MM.1S (cell line): ENCODE measurements around the gene SPIB.

Source experiments
- DNase-seq: peaks from one replicate; pipeline ENCODE4 v3.0.0-alpha.2; 2015
- H2AFZ ChIP-seq: fragments of 300-600 bp; sonication (generic); 2 replicates; pipeline ENCODE4 v1.6.0; 2016; ENCODE audit warnings: antibody characterized with exemption, low read length
- H3F3A ChIP-seq: fragments of 300-600 bp; sonication (generic); 2 replicates; pipeline ENCODE4 v1.6.1; 2016; ENCODE audit warnings: mild to moderate bottlenecking, antibody characterized with exemption, low read length, moderate library complexity, mixed read lengths; ENCODE audit not compliant: insufficient read depth
- H3K27ac ChIP-seq: fragments of 300-600 bp; sonication (generic); 2 replicates; pipeline ENCODE4 v1.5.1; 2016; ENCODE audit warnings: mild to moderate bottlenecking, low read length
- H3K27me3 ChIP-seq: fragments of 300-600 bp; sonication (generic); replicated peaks from 2 replicates; pipeline ENCODE4 v1.6.0; 2016; ENCODE audit warnings: low read length; ENCODE audit not compliant: insufficient read depth
- H3K36me3 ChIP-seq: fragments of 300-600 bp; sonication (generic); replicated peaks from 2 replicates; pipeline ENCODE4 v1.6.1; 2016; ENCODE audit warnings: mild to moderate bottlenecking, low read length, mixed read lengths; ENCODE audit not compliant: insufficient read depth
- H3K4me1 ChIP-seq: fragments of 300-600 bp; sonication (generic); 2 replicates; pipeline ENCODE4 v1.6.1; 2016; ENCODE audit warnings: low read length, mixed read lengths
- H3K4me2 ChIP-seq: fragments of 300-600 bp; sonication (generic); 2 replicates; pipeline ENCODE4 v1.6.0; 2016; ENCODE audit warnings: low read depth, low read length
- H3K4me3 ChIP-seq: fragments of 300-600 bp; sonication (generic); 2 replicates; pipeline ENCODE4 v1.5.1; 2016; ENCODE audit warnings: low read length, mixed read lengths
- H3K79me2 ChIP-seq: fragments of 300-600 bp; sonication (generic); 2 replicates; pipeline ENCODE4 v1.6.1; 2016; ENCODE audit warnings: mixed run types, low read length, mixed read lengths
- H3K9ac ChIP-seq: fragments of 300-600 bp; sonication (generic); 2 replicates; pipeline ENCODE4 v1.6.1; 2016; ENCODE audit warnings: low read length, mixed read lengths
- H3K9me2 ChIP-seq: fragments of 300-600 bp; sonication (generic); replicated peaks from 2 replicates; pipeline ENCODE4 v1.6.1; 2016; ENCODE audit warnings: mild to moderate bottlenecking, low read length, mixed read lengths; ENCODE audit not compliant: insufficient read depth
- H3K9me3 ChIP-seq: fragments of 300-600 bp; sonication (generic); replicated peaks from 2 replicates; pipeline ENCODE4 v1.6.1; 2016; ENCODE audit warnings: mild to moderate bottlenecking, low read length, mixed read lengths; ENCODE audit not compliant: insufficient read depth
- H4K20me1 ChIP-seq: fragments of 300-600 bp; sonication (generic); 2 replicates; pipeline ENCODE4 v1.6.1; 2016; ENCODE audit warnings: mild to moderate bottlenecking, low read length, moderate library complexity, mixed read lengths; ENCODE audit not compliant: insufficient read depth
- CTCF ChIP-seq: fragments of 300-600 bp; sonication (generic); IDR thresholded peaks from 2 replicates; pipeline ENCODE4 v1.5.1; 2016; ENCODE audit warnings: antibody characterized with exemption, low read length, mixed read lengths
- EZH2 ChIP-seq: fragments of 300-600 bp; sonication (generic); optimal IDR thresholded peaks from 2 replicates; pipeline ENCODE3; 2017; ENCODE audit warnings: low read depth, mild to moderate bottlenecking, antibody characterized with exemption, low read length, mixed read lengths
- EZH2phosphoT487 ChIP-seq: fragments of 300-600 bp; sonication (generic); IDR thresholded peaks from 2 replicates; pipeline ENCODE4 v1.6.1; 2018; ENCODE audit warnings: antibody characterized with exemption, low read length

SPIB gene

GRCh38 chr19:50416034-50416977, 2.4 kb upstream of the SPIB start:
- H3K4me2 ChIP-seq, result no peak overlapping the region
- no peak for TF ChIP-seq EZH2
- TF ChIP-seq EZH2phosphoT487, result no peak
- TF ChIP-seq CTCF, result no peak

GRCh38 chr19:50417111-50418081, 1.3 kb upstream of the SPIB start:
- H3K36me3 ChIP-seq, result no peaks in the 10 kb centered on the region
- no peaks in the 10 kb centered on the region for H3K9me2 ChIP-seq
- H3K9me3 ChIP-seq, result no peaks in the 10 kb centered on the region
- peaks cover 8% of the 10 kb centered on the region for H3K27me3 ChIP-seq
- TF ChIP-seq EZH2phosphoT487 (no peak), EZH2 (no peak), CTCF (no peak)
- H3K9ac ChIP-seq, result no peak overlapping the region
- H3F3A ChIP-seq, result no peaks in the 10 kb centered on the region; the same call in 1 of the 2 replicates
- no peaks in the 10 kb centered on the region for H3K79me2 ChIP-seq
- H4K20me1 ChIP-seq, result no peaks in the 10 kb centered on the region
- H3K27ac ChIP-seq, result no peak overlapping the region
- H3K4me1 ChIP-seq, result peaks cover 26% of the 10 kb centered on the region
- DNase-seq, result no peak
- H2AFZ ChIP-seq, result no peak overlapping the region
- no peak overlapping the region for H3K4me3 ChIP-seq
- no peak overlapping the region for H3K4me2 ChIP-seq

More at GRCh38 chr19:50416034-50416977, 2.4 kb upstream of the SPIB start:
- no peak overlapping the region for H2AFZ ChIP-seq
- no peaks in the 10 kb centered on the region for H4K20me1 ChIP-seq
- H3K27ac ChIP-seq, result no peak overlapping the region
- H3K27me3 ChIP-seq, result peaks cover 8% of the 10 kb centered on the region
- no peaks in the 10 kb centered on the region for H3K79me2 ChIP-seq
- H3F3A ChIP-seq, result no peaks in the 10 kb centered on the region; the same call in 1 of the 2 replicates
- H3K4me1 ChIP-seq, result peaks cover 26% of the 10 kb centered on the region
- no peaks in the 10 kb centered on the region for H3K9me3 ChIP-seq
- H3K9ac ChIP-seq, result no peak overlapping the region
- no peaks in the 10 kb centered on the region for H3K36me3 ChIP-seq
- no peak for DNase-seq
- no peaks in the 10 kb centered on the region for H3K9me2 ChIP-seq
- no peak overlapping the region for H3K4me3 ChIP-seq

GRCh38 chr19:50419022-50419579, 363 bp downstream of the SPIB start:
- Histone ChIP-seq H3K9me2 (no peaks in the 10 kb centered on the region), H3K79me2 (no peaks in the 10 kb centered on the region), H3K27me3 (peaks cover 8% of the 10 kb centered on the region), H3F3A (no peaks in the 10 kb centered on the region; the same call in 1 of the 2 replicates), H3K27ac (no peak overlapping the region), H3K9me3 (no peaks in the 10 kb centered on the region), H4K20me1 (no peaks in the 10 kb centered on the region), H3K9ac (no peak overlapping the region), H3K4me1 (peaks cover 26% of the 10 kb centered on the region), H3K4me2 (peak overlapping the region; percentile 72), H2AFZ (peak overlapping the region; percentile 61), H3K4me3 (peak overlapping the region; percentile 50), H3K36me3 (no peaks in the 10 kb centered on the region)
- no peak for DNase-seq
- no peak for TF ChIP-seq EZH2
- no peak for TF ChIP-seq EZH2phosphoT487
- no peak for TF ChIP-seq CTCF
